SHP77 treated with DMSO at 0.1 percent for 48 hours (cell line): ENCODE data around the gene CTNND2.
"Not testable (repeated sequence)": the region's sequence is repeated elsewhere in the genome, so short reads cannot be mapped to it uniquely, and the experiment has no call there.

Source experiments
- DNase-seq: peaks from one replicate; lab custom pipeline; 2025; lab: John Stamatoyannopoulos, UW

Gene CTNND2

GRCh38 chr5:11679676-11680075, 224.6 kb downstream of the CTNND2 start:
- no peak for DNase-seq

GRCh38 chr5:11675184-11675583, 229.1 kb downstream of the CTNND2 start:
- no peak for DNase-seq

- no peak for DNase-seq
Measured at GRCh38 chr5:11672385-11673085, 231.7 kb downstream of the CTNND2 start.

- no peak for DNase-seq
Measured at GRCh38 chr5:11658376-11658775, 245.9 kb downstream of the CTNND2 start.

- no peak for DNase-seq
Measured at GRCh38 chr5:11656916-11657315, 247.3 kb downstream of the CTNND2 start.

- no peak for DNase-seq
Measured at GRCh38 chr5:11655681-11656080, 248.6 kb downstream of the CTNND2 start.

- no peak for DNase-seq
Measured at GRCh38 chr5:11650936-11651335, 253.3 kb downstream of the CTNND2 start.

- DNase-seq = no peak
Measured at GRCh38 chr5:11646141-11646540, 258.1 kb downstream of the CTNND2 start.

- no peak for DNase-seq
Measured at GRCh38 chr5:11642438-11642837, 261.8 kb downstream of the CTNND2 start.

- DNase-seq = no peak
Measured at GRCh38 chr5:11640158-11640873, 263.9 kb downstream of the CTNND2 start.

- DNase-seq = no peak
Measured at GRCh38 chr5:11622785-11623184, 281.5 kb downstream of the CTNND2 start.

- DNase-seq = no peak
Measured at GRCh38 chr5:11620172-11620571, 284.1 kb downstream of the CTNND2 start.

GRCh38 chr5:11619339-11620024, 284.8 kb downstream of the CTNND2 start:
- no peak for DNase-seq

- no peak for DNase-seq
Measured at GRCh38 chr5:11617080-11617479, 287.2 kb downstream of the CTNND2 start.

GRCh38 chr5:11616624-11617023, 287.6 kb downstream of the CTNND2 start:
- not testable (repeated sequence) for DNase-seq

GRCh38 chr5:11611011-11611410, 293.2 kb downstream of the CTNND2 start:
- DNase-seq = no peak

- DNase-seq = no peak
Measured at GRCh38 chr5:11609570-11610303, 294.5 kb downstream of the CTNND2 start.

GRCh38 chr5:11608530-11608929, 295.7 kb downstream of the CTNND2 start:
- DNase-seq = no peak

GRCh38 chr5:11607944-11608483, 296.2 kb downstream of the CTNND2 start:
- DNase-seq = no peak

- DNase-seq = no peak
Measured at GRCh38 chr5:11602298-11602697, 301.9 kb downstream of the CTNND2 start.

- DNase-seq = no peak
Measured at GRCh38 chr5:11599499-11599898, 304.7 kb downstream of the CTNND2 start.

- DNase-seq = no peak
Measured at GRCh38 chr5:11596657-11597071, 307.6 kb downstream of the CTNND2 start.
